PC-3 (cell line): ENCODE measurements around the gene WNK1. TPM values are rescaled to one million over a fixed set of nuclear protein-coding genes. Genes with fewer than 3 reads are reported as not detected.
A peak's percentile ranks its signal among the peaks of the same experiment; 100 is the strongest.

Source experiments
- ATAC-seq: fragments of 200-7000 bp; cut with Tn5 transposase; 2 replicates; pipeline ENCODE4 v1.9.1; 2020; ENCODE audit warnings: mild to moderate bottlenecking, moderate library complexity
- BruUV-seq: library from RNA; stranded (reverse); fragments of 400-500 nt; replicated peaks from 2 replicates; lab custom pipeline; 2021; lab: Mats Ljungman, UMichigan
- CTCF ChIA-PET: fragments of 300-600 bp; sonication (Branson Sonifier 250); formaldehyde crosslinking; loops from one replicate; lab custom pipeline; 2022; ENCODE audit warnings: antibody characterized with exemption; lab: Charles Lee
- POLR2A ChIA-PET: fragments of 300-600 bp; sonication (Branson Sonifier 250); formaldehyde crosslinking; loops from one replicate; lab custom pipeline; 2022; ENCODE audit warnings: antibody characterized with exemption; ENCODE audit not compliant: unreplicated experiment; lab: Charles Lee
- DNase-seq: peaks from one replicate; pipeline ENCODE4 v3.0.0-alpha.2; 2015
- H2AFZ ChIP-seq: fragments of 300-600 bp; sonication (generic); 2 replicates; pipeline ENCODE4 v1.6.0; 2016; ENCODE audit warnings: antibody characterized with exemption, low read length
- H3F3A ChIP-seq: fragments of 300-600 bp; sonication (generic); one replicate; pipeline ENCODE4 v1.6.0; 2017; ENCODE audit warnings: antibody characterized with exemption, low read length, control low read depth, mild to moderate bottlenecking; ENCODE audit not compliant: unreplicated experiment
- H3K27ac ChIP-seq: fragments of 300-600 bp; sonication (generic); 2 replicates; pipeline ENCODE4 v1.5.1; 2016; ENCODE audit warnings: mild to moderate bottlenecking, low read length
- H3K27me3 ChIP-seq: fragments of 300-600 bp; sonication (generic); 2 replicates; pipeline ENCODE4 v1.6.1; 2016; ENCODE audit warnings: low read length, mixed read lengths
- H3K36me3 ChIP-seq: fragments of 300-600 bp; sonication (generic); 2 replicates; pipeline ENCODE4 v1.6.1; 2016; ENCODE audit warnings: low read depth, mixed run types, low read length, mixed read lengths
- H3K4me1 ChIP-seq: fragments of 300-600 bp; sonication (generic); 2 replicates; pipeline ENCODE4 v1.5.1; 2016; ENCODE audit warnings: low read length; ENCODE audit not compliant: insufficient read depth
- H3K4me2 ChIP-seq: fragments of 300-600 bp; sonication (generic); 2 replicates; pipeline ENCODE4 v1.6.0; 2016; ENCODE audit warnings: low read length
- H3K4me3 ChIP-seq: fragments of 300-600 bp; sonication (generic); 2 replicates; pipeline ENCODE4 v1.5.1; 2016; ENCODE audit warnings: mild to moderate bottlenecking, low read length, mixed read lengths
- H3K79me2 ChIP-seq: fragments of 300-600 bp; sonication (generic); 2 replicates; pipeline ENCODE4 v1.6.1; 2017; ENCODE audit warnings: low read length, mixed read lengths
- H3K9ac ChIP-seq: fragments of 300-600 bp; sonication (generic); 2 replicates; pipeline ENCODE4 v1.6.0; 2016; ENCODE audit warnings: mild to moderate bottlenecking, low read length
- H3K9me2 ChIP-seq: fragments of 300-600 bp; sonication (generic); replicated peaks from 2 replicates; pipeline ENCODE4 v1.6.1; 2016; ENCODE audit warnings: mixed run types, low read length, mixed read lengths
- H3K9me3 ChIP-seq: fragments of 300-600 bp; sonication (generic); 2 replicates; pipeline ENCODE4 v1.6.1; 2016; ENCODE audit warnings: low read length, mixed read lengths
- H4K20me1 ChIP-seq: fragments of 300-600 bp; sonication (generic); 2 replicates; pipeline ENCODE4 v1.6.1; 2016; ENCODE audit warnings: low read length, mixed read lengths
- CTCF ChIP-seq: fragments of 300-600 bp; sonication (generic); conservative IDR thresholded peaks from 2 replicates; pipeline ENCODE4 v1.5.1; 2017; ENCODE audit warnings: antibody characterized with exemption, low read depth, mild to moderate bottlenecking, low read length
- EZH2 ChIP-seq: fragments of 300-600 bp; sonication (generic); IDR thresholded peaks from one replicate; pipeline ENCODE4 v1.6.1; 2017; ENCODE audit warnings: antibody characterized with exemption, mild to moderate bottlenecking, low read length; ENCODE audit not compliant: unreplicated experiment
- EZH2phosphoT487 ChIP-seq: fragments of 300-600 bp; sonication (generic); IDR thresholded peaks from 2 replicates; pipeline ENCODE4 v1.6.1; 2018; ENCODE audit warnings: mild to moderate bottlenecking, antibody characterized with exemption, low read length, borderline replicate concordance
- intact Hi-C: fragments of 100-400 bp; cut with micrococcal nuclease; formaldehyde crosslinking; loops from 2 replicates; pipeline ENCODE4 v1.9.0; 2023
- total RNA-seq: library from RNA; depleted of rRNA; stranded (reverse); fragments of >200 nt; gene quantifications from 2 replicates; pipeline ENCODE4 v1.2.3, GENCODE V29; 2014

WNK1 gene
- total RNA-seq, 1 experiment from 2014 or later, result 44.5 TPM

- DNase-seq, result peak; percentile 81
- Histone ChIP-seq H3K9me3 (no peaks in the 10 kb centered on the region), H4K20me1 (no peaks in the 10 kb centered on the region), H3K4me1 (peaks cover 29% of the 10 kb centered on the region), H3K36me3 (peaks cover 5% of the 10 kb centered on the region; the same call in 1 of the 2 replicates), H3F3A (peaks cover 5% of the 10 kb centered on the region), H3K4me3 (no peak overlapping the region), H3K79me2 (peaks cover 26% of the 10 kb centered on the region), H3K9me2 (no peaks in the 10 kb centered on the region), H2AFZ (no peak overlapping the region), H3K27ac (peak overlapping the region; percentile 53), H3K9ac (no peak overlapping the region), H3K27me3 (no peaks in the 10 kb centered on the region), H3K4me2 (peak overlapping the region; percentile 55)
- TF ChIP-seq EZH2phosphoT487 (no peak), EZH2 (no peak), CTCF (no peak)
- POLR2A ChIA-PET, result no interaction called here
- BruUV-seq, result no TSS peak
- ATAC-seq, result peak; percentile 91
- CTCF ChIA-PET, result no interaction called here
- intact Hi-C loops, result loop anchor here (2.0 kb wide), 1 partner anchor 39 kb away; no protein-coding TSS in a partner anchor
Measured at GRCh38 chr12:857611-858010, 105.2 kb downstream of the WNK1 start.

- Histone ChIP-seq H2AFZ (no peak overlapping the region), H3K36me3 (peaks cover 10% of the 10 kb centered on the region; the same call in 1 of the 2 replicates), H4K20me1 (no peaks in the 10 kb centered on the region), H3K4me2 (no peak overlapping the region), H3K4me3 (no peak overlapping the region), H3K4me1 (peaks cover 5% of the 10 kb centered on the region), H3K9me3 (no peaks in the 10 kb centered on the region), H3K27me3 (no peaks in the 10 kb centered on the region), H3K79me2 (no peaks in the 10 kb centered on the region), H3K27ac (peak overlapping the region; percentile 52), H3F3A (no peaks in the 10 kb centered on the region), H3K9me2 (no peaks in the 10 kb centered on the region), H3K9ac (0 out of 2 replicates have a peak overlapping the region, but pooled peaks have one; percentile 21)
- POLR2A ChIA-PET, result no interaction called here
- intact Hi-C loops, result no loop called here
- BruUV-seq, result no TSS peak
- peak; percentile 11 for DNase-seq
- peak; percentile 72 for ATAC-seq
- TF ChIP-seq EZH2 (no peak), CTCF (no peak), EZH2phosphoT487 (no peak)
- CTCF ChIA-PET, result interaction anchor here (0.5 kb wide), 1 partner anchor 42 kb away, joined by 12 read pairs; no protein-coding TSS in a partner anchor
Measured at GRCh38 chr12:862303-862911, 110.0 kb downstream of the WNK1 start.

- no peaks in the 10 kb centered on the region for H3K9me2 ChIP-seq
- no peaks in the 10 kb centered on the region; the same call in 1 of the 2 replicates for H3K4me1 ChIP-seq
- no peaks in the 10 kb centered on the region for H3F3A ChIP-seq
- H3K36me3 ChIP-seq, result peaks cover 17% of the 10 kb centered on the region; the same call in 1 of the 2 replicates
- ChIA-PET CTCF (no interaction called here), POLR2A (no interaction called here)
- BruUV-seq, result no TSS peak
- peak overlapping the region; percentile 52; the same call in 1 of the 2 replicates for H3K27ac ChIP-seq
- H2AFZ ChIP-seq, result no peak overlapping the region
- H3K4me2 ChIP-seq, result no peak overlapping the region
- no peaks in the 10 kb centered on the region for H4K20me1 ChIP-seq
- no peak for TF ChIP-seq EZH2
- no peak for TF ChIP-seq EZH2phosphoT487
- TF ChIP-seq CTCF, result no peak
- no peak overlapping the region for H3K4me3 ChIP-seq
- no peaks in the 10 kb centered on the region for H3K27me3 ChIP-seq
- 0 out of 2 replicates have a peak overlapping the region, but pooled peaks have one; percentile 21 for H3K9ac ChIP-seq
- DNase-seq (no peak), ATAC-seq (no peak)
- H3K79me2 ChIP-seq, result no peaks in the 10 kb centered on the region
- intact Hi-C loops, result no loop called here
- H3K9me3 ChIP-seq, result no peaks in the 10 kb centered on the region
Measured at GRCh38 chr12:863285-863684, 110.9 kb downstream of the WNK1 start.
